ENCODE data around the gene HOXD8. TPM values are rescaled to one million over a fixed set of nuclear protein-coding genes. Genes with fewer than 3 reads are reported as not detected.

Gene HOXD8
- total RNA-seq, 1 experiment from 2014 or later, result 1.9 TPM

DNA sequence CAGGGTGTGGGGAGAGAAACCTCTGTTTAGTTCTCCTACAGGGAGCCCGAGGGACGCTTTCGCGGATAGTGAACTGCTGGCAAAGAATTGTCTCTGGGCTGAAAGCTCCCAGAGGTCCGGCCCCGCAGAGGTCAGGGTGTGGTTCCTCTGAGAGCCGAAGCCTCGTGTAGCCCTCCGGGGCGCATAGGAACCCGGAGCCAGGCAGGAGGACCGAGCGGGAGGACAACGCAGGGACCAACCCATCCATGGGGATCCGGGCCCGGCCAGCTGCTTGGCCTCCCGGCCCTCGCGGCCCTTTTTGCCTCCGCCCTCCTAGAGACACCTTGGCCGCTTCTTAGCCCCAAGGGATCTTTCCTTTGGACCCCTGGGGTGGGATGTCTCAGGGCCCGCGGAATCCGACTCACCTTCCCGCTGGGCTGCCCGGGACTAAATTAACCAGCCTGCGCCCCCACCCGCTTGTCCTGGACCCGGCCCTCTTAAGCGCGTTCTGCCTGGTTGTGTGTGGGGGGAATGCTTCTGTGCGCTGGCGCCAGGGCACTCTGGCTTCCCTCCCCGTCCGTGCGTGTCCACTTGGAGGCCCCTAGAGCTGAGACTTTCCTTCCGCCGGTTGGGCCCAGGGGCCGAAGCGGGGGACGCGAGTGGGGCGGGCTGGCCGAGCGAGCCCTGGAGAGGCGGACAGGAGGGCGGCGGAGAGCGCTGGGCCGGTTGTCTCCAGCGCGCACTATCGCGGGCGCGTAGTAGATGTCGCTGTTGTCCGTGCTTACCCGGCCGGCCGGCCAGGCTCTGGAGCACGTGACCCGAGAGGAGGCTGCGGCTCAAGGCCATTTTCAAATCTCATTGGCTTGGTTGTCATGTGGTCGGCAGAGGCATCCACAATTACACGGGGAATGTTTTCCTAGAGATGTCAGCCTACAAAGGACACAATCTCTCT is 13.4 kb upstream of the HOXD8 start, which contains the start of gene HOXD10:
Gene HOXD10, plus strand, starts transcription at position 896 of the 931 bp plus-strand sequence. CDS start 56 bp downstream, outside the sequence.
- CTCF ChIA-PET, result no interaction called here
- intact Hi-C loops (cut with micrococcal nuclease), result no loop called here
- no peak for ATAC-seq

DNA sequence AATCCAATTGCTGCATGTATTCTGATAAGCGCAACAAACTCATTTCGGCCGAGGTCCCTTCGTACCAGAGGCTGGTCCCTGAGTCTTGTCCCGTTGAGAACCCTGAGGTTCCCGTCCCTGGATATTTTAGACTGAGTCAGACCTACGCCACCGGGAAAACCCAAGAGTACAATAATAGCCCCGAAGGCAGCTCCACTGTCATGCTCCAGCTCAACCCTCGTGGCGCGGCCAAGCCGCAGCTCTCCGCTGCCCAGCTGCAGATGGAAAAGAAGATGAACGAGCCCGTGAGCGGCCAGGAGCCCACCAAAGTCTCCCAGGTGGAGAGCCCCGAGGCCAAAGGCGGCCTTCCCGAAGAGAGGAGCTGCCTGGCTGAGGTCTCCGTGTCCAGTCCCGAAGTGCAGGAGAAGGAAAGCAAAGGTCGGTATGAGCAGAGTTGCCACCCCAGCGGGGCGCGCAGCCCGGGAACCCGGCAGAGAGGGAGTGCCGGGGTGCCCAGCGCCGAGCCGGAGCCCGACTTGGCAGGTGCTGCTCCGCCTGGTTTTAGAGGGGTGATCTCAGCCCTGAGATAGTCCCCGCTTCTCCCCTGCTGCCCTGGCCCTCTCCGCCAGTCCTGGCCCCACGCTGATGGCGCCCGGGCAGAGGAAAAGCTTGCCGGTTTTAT is 12.2 kb upstream of the HOXD8 start:
- Histone ChIP-seq H3K4me2 (ENCODE audit: low read length) (no peak overlapping the region), H3K9me2 (replicated peaks; ENCODE audit: low read length) (no peaks in the 10 kb centered on the region), H3K27ac (ENCODE audit: low read length) (no peak overlapping the region), H3K27me3 (ENCODE audit: low read length) (peaks cover 21% of the 10 kb centered on the region; the same call in 1 of the 2 replicates), H3K4me1 (ENCODE audit: insufficient read depth, low read length) (no peaks in the 10 kb centered on the region), H3K4me3 (ENCODE audit: low read length) (no peak overlapping the region), H3K79me2 (ENCODE audit: low read length) (no peaks in the 10 kb centered on the region), H3K9me3 (ENCODE audit: low read length) (no peaks in the 10 kb centered on the region), H3F3A (ENCODE audit: low read length, unreplicated experiment) (no peaks in the 10 kb centered on the region), H2AFZ (ENCODE audit: low read length) (no peak overlapping the region), H3K9ac (ENCODE audit: low read length) (no peak overlapping the region), H3K36me3 (ENCODE audit: low read depth, low read length) (no peaks in the 10 kb centered on the region), H4K20me1 (ENCODE audit: low read length) (no peaks in the 10 kb centered on the region)
- no TSS peak for BruUV-seq (replicated peaks)
- no peak for TF ChIP-seq EZH2phosphoT487 (IDR thresholded peaks at IDR 0.05; ENCODE audit: borderline replicate concordance, low read length)
- no peak for TF ChIP-seq CTCF (conservative IDR thresholded peaks at IDR 0.05; ENCODE audit: low read depth, low read length)
- no peak for TF ChIP-seq EZH2 (IDR thresholded peaks at IDR 0.05; ENCODE audit: low read length, unreplicated experiment)
- ATAC-seq, result no peak
- intact Hi-C loops (cut with micrococcal nuclease), result no loop called here
- ChIA-PET POLR2A (ENCODE audit: unreplicated experiment) (no interaction called here), CTCF (no interaction called here)
- DNase-seq, result no peak

More for the DNA sequence above, 13.4 kb upstream of the HOXD8 start, which contains the start of gene HOXD10:
- Histone ChIP-seq H3K27me3 (ENCODE audit: low read length) (peaks cover 21% of the 10 kb centered on the region; the same call in 1 of the 2 replicates), H2AFZ (ENCODE audit: low read length) (no peak within 1 kb of the TSS), H3K4me1 (ENCODE audit: insufficient read depth, low read length) (no peaks in the 10 kb centered on the region), H3K9me2 (replicated peaks; ENCODE audit: low read length) (no peaks in the 10 kb centered on the region), H3K79me2 (ENCODE audit: low read length) (no peaks in the 10 kb centered on the region), H3K9ac (ENCODE audit: low read length) (no peak within 1 kb of the TSS), H3K36me3 (ENCODE audit: low read depth, low read length) (no peaks in the 10 kb centered on the region), H3F3A (ENCODE audit: low read length, unreplicated experiment) (no peaks in the 10 kb centered on the region), H3K9me3 (ENCODE audit: low read length) (no peaks in the 10 kb centered on the region), H3K4me2 (ENCODE audit: low read length) (no peak within 1 kb of the TSS), H4K20me1 (ENCODE audit: low read length) (no peaks in the 10 kb centered on the region), H3K27ac (ENCODE audit: low read length) (no peak within 1 kb of the TSS), H3K4me3 (ENCODE audit: low read length) (no peak within 1 kb of the TSS)
- POLR2A ChIA-PET (ENCODE audit: unreplicated experiment), result no interaction called here
- no peak for DNase-seq
- TF ChIP-seq CTCF (conservative IDR thresholded peaks at IDR 0.05; ENCODE audit: low read depth, low read length) (no peak), EZH2 (IDR thresholded peaks at IDR 0.05; ENCODE audit: low read length, unreplicated experiment) (no peak), EZH2phosphoT487 (IDR thresholded peaks at IDR 0.05; ENCODE audit: borderline replicate concordance, low read length) (no peak)
- BruUV-seq (replicated peaks), result no TSS peak
